Measurements from ENCODE around the gene TMEM178B.

DNA sequence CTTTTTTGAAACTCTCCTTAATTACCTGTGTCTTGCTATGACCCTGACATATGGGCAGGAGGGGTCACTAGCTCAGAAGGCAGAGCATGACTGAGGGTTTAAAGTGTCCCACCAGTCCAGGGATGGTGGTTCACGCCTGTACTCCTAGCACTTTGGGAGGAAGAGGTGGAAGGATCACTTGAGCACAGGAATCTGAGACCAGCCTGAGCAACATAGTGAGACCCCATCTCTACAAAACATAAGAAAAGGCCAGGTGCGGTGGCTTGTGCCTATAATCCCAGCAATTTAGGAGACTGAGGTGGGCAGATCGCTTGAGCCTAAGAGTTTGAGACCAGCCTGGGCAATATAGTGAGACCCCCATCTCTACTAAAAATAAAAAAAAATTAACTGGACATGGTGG lies 133.8 kb downstream of the TMEM178B start:
- no peak for TF ChIP-seq EZH2 (IDR thresholded peaks at IDR 0.05; ENCODE audit: borderline replicate concordance)
- TF ChIP-seq, protein P1, sequence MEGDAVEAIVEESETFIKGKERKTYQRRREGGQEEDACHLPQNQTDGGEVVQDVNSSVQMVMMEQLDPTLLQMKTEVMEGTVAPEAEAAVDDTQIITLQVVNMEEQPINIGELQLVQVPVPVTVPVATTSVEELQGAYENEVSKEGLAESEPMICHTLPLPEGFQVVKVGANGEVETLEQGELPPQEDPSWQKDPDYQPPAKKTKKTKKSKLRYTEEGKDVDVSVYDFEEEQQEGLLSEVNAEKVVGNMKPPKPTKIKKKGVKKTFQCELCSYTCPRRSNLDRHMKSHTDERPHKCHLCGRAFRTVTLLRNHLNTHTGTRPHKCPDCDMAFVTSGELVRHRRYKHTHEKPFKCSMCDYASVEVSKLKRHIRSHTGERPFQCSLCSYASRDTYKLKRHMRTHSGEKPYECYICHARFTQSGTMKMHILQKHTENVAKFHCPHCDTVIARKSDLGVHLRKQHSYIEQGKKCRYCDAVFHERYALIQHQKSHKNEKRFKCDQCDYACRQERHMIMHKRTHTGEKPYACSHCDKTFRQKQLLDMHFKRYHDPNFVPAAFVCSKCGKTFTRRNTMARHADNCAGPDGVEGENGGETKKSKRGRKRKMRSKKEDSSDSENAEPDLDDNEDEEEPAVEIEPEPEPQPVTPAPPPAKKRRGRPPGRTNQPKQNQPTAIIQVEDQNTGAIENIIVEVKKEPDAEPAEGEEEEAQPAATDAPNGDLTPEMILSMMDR (IDR thresholded peaks at IDR 0.05; ENCODE audit: poor library complexity) = no peak
- TF ChIP-seq EZH2phosphoT487 (IDR thresholded peaks at IDR 0.05; ENCODE audit: low read depth, severe bottlenecking, unreplicated experiment) = no peak
